GM12878 (cell line): ENCODE results near the gene SLC38A2. TPM values are rescaled to one million over a fixed set of nuclear protein-coding genes. Genes with fewer than 3 reads are reported as not detected.

ENCODE experiments used
- ATAC-seq: fragments of 200-7000 bp; cut with Tn5 transposase; 3 replicates; pipeline ENCODE4 v1.9.1; 2020; ENCODE audit warnings: mild to moderate bottlenecking, moderate library complexity
- BruUV-seq: library from RNA; stranded (reverse); fragments of 400-500 nt; replicated peaks from 2 replicates; lab custom pipeline; 2021; lab: Mats Ljungman, UMichigan
- CTCF ChIA-PET: fragments of 300-600 bp; sonication (Branson Sonifier 250); formaldehyde crosslinking; extraction: SDS; loops from one replicate; lab custom pipeline; 2021; ENCODE audit warnings: inconsistent platforms; lab: Yijun Ruan, JAX
- POLR2A ChIA-PET: fragments of 350-600 bp; formaldehyde crosslinking; extraction: SDS; loops from one replicate; lab custom pipeline; 2021; ENCODE audit warnings: inconsistent platforms; lab: Charles Lee
- RAD21 ChIA-PET: fragments of 300-600 bp; sonication (Branson Sonifier 250); formaldehyde crosslinking; loops from one replicate; lab custom pipeline; 2023; ENCODE audit warnings: antibody characterized with exemption; ENCODE audit not compliant: unreplicated experiment; lab: Charles Lee
- SMC1A ChIA-PET: fragments of 300-600 bp; sonication (Branson Sonifier 250); formaldehyde crosslinking; loops from one replicate; lab custom pipeline; 2023; ENCODE audit not compliant: unreplicated experiment, uncharacterized antibody; lab: Charles Lee
- DNase-seq: peaks from one replicate; pipeline ENCODE4 v3.0.0-alpha.2; 2011; ENCODE audit warnings: low read depth, low spot score
- FAIRE-seq: peaks from 3 replicates; lab custom pipeline; 2011; peaks lifted over from hg19 to GRCh38; lab: Jason Lieb, UNC
- H2AFZ ChIP-seq: 2 replicates; pipeline ENCODE4 v1.6.0; 2011; ENCODE audit warnings: low read depth, low read length, control low read depth; ENCODE audit not compliant: control insufficient read depth
- H3K27ac ChIP-seq: 2 replicates; pipeline ENCODE4 v1.5.1; 2011; ENCODE audit warnings: control low read depth; ENCODE audit not compliant: control insufficient read depth, insufficient read depth
- H3K27me3 ChIP-seq, 2 experiments: replicated peaks in 1 of 2; 2 replicates each; pipeline versions ENCODE4 v1.6.0 to v1.6.1; 2011; ENCODE audit warnings: low read length in 1 of 2; ENCODE audit not compliant: control insufficient read depth in 2 of 2, insufficient read depth in 2 of 2
- H3K36me3 ChIP-seq, 2 experiments: 2 replicates each; pipeline ENCODE4 v1.5.1; 2011; ENCODE audit warnings: low read length in 1 of 2; ENCODE audit not compliant: control insufficient read depth in 2 of 2, insufficient read depth in 2 of 2
- H3K4me1 ChIP-seq: 2 replicates; pipeline ENCODE4 v1.6.1; 2011; ENCODE audit warnings: mild to moderate bottlenecking, low read length, moderate library complexity, mixed read lengths; ENCODE audit not compliant: control insufficient read depth, insufficient read depth
- H3K4me2 ChIP-seq: 2 replicates; pipeline ENCODE4 v1.6.0; 2011; ENCODE audit warnings: control low read depth; ENCODE audit not compliant: control insufficient read depth, insufficient read depth
- H3K4me3 ChIP-seq: fragments of 200-600 bp; sonication (generic); 2 replicates; pipeline ENCODE4 v1.5.1; 2016
- H3K79me2 ChIP-seq: 2 replicates; pipeline ENCODE4 v1.6.0; 2011; ENCODE audit warnings: low read length; ENCODE audit not compliant: control insufficient read depth, insufficient read depth
- H3K9ac ChIP-seq: 2 replicates; pipeline ENCODE4 v1.8.0; 2011; ENCODE audit warnings: low read length, control low read depth, mixed read lengths; ENCODE audit not compliant: control insufficient read depth, insufficient read depth
- H3K9me3 ChIP-seq: replicated peaks from 3 replicates; pipeline ENCODE4 v1.5.1; 2011; ENCODE audit warnings: mild to moderate bottlenecking, low read length; ENCODE audit not compliant: control insufficient read depth, insufficient read depth
- H4K20me1 ChIP-seq: 2 replicates; pipeline ENCODE4 v1.6.0; 2011; ENCODE audit not compliant: control insufficient read depth, insufficient read depth
- KAT2A ChIP-seq: conservative IDR thresholded peaks from 2 replicates; pipeline ENCODE4 v1.6.1; 2011; ENCODE audit warnings: low read depth, low read length; ENCODE audit not compliant: control insufficient read depth
- NR2F1 ChIP-seq: fragments of 450-650 bp; conservative IDR thresholded peaks from 2 replicates; pipeline ENCODE4 v1.6.1; 2017; ENCODE audit warnings: mild to moderate bottlenecking
- PAX5 ChIP-seq: IDR thresholded peaks from 2 replicates; pipeline ENCODE4 v1.6.1; 2011; ENCODE audit warnings: low read depth, low read length, borderline replicate concordance
- RCOR1 ChIP-seq: conservative IDR thresholded peaks from 2 replicates; pipeline ENCODE4 v1.6.1; 2012; ENCODE audit warnings: low read depth, low read length, improper control_type of control experiment
- YY1 ChIP-seq: IDR thresholded peaks from 2 replicates; pipeline ENCODE4 v1.6.1; 2011; ENCODE audit warnings: low read depth, mild to moderate bottlenecking, low read length
- in situ Hi-C: fragments of 300-500 bp; cut with MboI; formaldehyde crosslinking; loops from 9 replicates; pipeline ENCODE4 v1.14.3; 2018; ENCODE audit warnings: mixed read lengths
- intact Hi-C: fragments of 100-400 bp; cut with micrococcal nuclease; formaldehyde crosslinking; loops from one replicate; pipeline ENCODE4 v1.14.2; 2022; ENCODE audit not compliant: unreplicated experiment
- polyA plus RNA-seq, 11 experiments: library from polyadenylated mRNA; depleted of rRNA in 4 of 11; unstranded in 6 of 11; stranded (reverse) in 5 of 11; fragments of >200 nt; fragmentation: Nextera tagmentation in 4 of 11; fragmentation: Illumina TruSeq in 1 of 11; extraction: Ambion mirVana in 4 of 11; extraction: Trizol in 1 of 11; gene quantifications; 1 replicate in 1 of 11; 2 replicates in 10 of 11; pipeline versions ENCODE4 v1.2.1 to v1.2.3, GENCODE V29; 2011 to 2016; ENCODE audit warnings: inconsistent platforms in 2 of 11, missing spikeins in 2 of 11, low read depth in 1 of 11
- total RNA-seq, 4 experiments: library from RNA; depleted of rRNA in 3 of 4; stranded (reverse); fragments of >200 nt in 3 of 4; fragmentation: Illumina TruSeq in 1 of 4; extraction: Trizol in 1 of 4; gene quantifications; 2 replicates each; pipeline versions ENCODE4 v1.2.1 to v1.2.3, GENCODE V29; 2013 to 2021
- TF ChIP-seq, protein P1 (sequence below): fragments of 450-650 bp; IDR thresholded peaks from 2 replicates; pipeline ENCODE4 v1.6.1; 2017; ENCODE audit warnings: antibody characterized with exemption, mild to moderate bottlenecking, moderate library complexity
- TF ChIP-seq, protein P2 (sequence below): fragments of 450-650 bp; IDR thresholded peaks from 2 replicates; pipeline ENCODE4 v1.6.1; 2016; ENCODE audit warnings: mild to moderate bottlenecking, moderate library complexity, borderline replicate concordance
- TF ChIP-seq, protein P3 (sequence below): fragments of 450-650 bp; IDR thresholded peaks from 2 replicates; pipeline ENCODE4 v1.6.1; 2014; ENCODE audit warnings: mild to moderate bottlenecking

SLC38A2 gene
- total and polyA plus RNA-seq, 10 of the 15 experiments (the other 5 are each of a cell fraction or from before 2014, with no cell fraction given): 36.2 to 118 (median 79.8) TPM

DNA sequence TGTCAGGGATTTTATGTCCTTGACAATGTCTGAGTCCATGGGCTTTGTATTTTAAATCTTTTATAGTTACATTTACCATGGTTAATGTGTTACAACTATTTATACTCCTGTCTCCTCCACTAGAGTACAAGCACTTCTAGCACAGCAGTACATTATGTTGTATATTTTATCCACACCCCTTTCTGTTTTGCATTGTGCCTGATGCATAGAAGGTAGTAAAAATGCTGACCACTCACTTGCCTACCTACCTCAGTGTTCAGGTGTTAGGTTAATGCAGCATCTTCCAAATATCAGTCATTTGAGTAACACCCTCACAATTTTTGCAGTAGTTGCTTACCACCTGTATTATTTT, 31.1 kb upstream of the SLC38A2 start:
- ChIA-PET CTCF (interaction anchor here (0.7 to 1.4 kb wide), 4 partner anchors 9 to 113 kb away, joined by 3 to 4 read pairs (median 4); no protein-coding TSS in a partner anchor), RAD21 (interaction anchor here (0.6 to 3.1 kb wide), 4 partner anchors 11 to 70 kb away, joined by 4 to 14 read pairs (median 4); no protein-coding TSS in a partner anchor), POLR2A (interaction anchor here (0.6 to 5.7 kb wide), 7 partner anchors 12 to 67 kb away, joined by 3 to 37 read pairs (median 3); no protein-coding TSS in a partner anchor), SMC1A (interaction anchor here (0.7 to 2.9 kb wide), 15 partner anchors 8 to 258 kb away, joined by 3 to 14 read pairs (median 4); no protein-coding TSS in a partner anchor)
- in situ Hi-C loops: no loop called here
- Histone ChIP-seq H3K36me3 (no peaks in the 10 kb centered on the region), H3K27me3 (no peaks in the 10 kb centered on the region), H4K20me1 (no peaks in the 10 kb centered on the region), H3K27ac (no peak overlapping the region), H2AFZ (no peak overlapping the region), H3K9ac (no peak overlapping the region), H3K4me3 (no peak overlapping the region), H3K4me1 (peaks cover 15% of the 10 kb centered on the region), H3K9me3 (peaks cover 8% of the 10 kb centered on the region), H3K4me2 (peak overlapping the region; percentile 45; the same call in 1 of the 2 replicates), H3K79me2 (no peaks in the 10 kb centered on the region)
- ATAC-seq (peak; percentile 66), DNase-seq (no peak), FAIRE-seq (peak; percentile 65)
- intact Hi-C loops: no loop called here
- no TSS peak for BruUV-seq
- TF ChIP-seq, protein P1, sequence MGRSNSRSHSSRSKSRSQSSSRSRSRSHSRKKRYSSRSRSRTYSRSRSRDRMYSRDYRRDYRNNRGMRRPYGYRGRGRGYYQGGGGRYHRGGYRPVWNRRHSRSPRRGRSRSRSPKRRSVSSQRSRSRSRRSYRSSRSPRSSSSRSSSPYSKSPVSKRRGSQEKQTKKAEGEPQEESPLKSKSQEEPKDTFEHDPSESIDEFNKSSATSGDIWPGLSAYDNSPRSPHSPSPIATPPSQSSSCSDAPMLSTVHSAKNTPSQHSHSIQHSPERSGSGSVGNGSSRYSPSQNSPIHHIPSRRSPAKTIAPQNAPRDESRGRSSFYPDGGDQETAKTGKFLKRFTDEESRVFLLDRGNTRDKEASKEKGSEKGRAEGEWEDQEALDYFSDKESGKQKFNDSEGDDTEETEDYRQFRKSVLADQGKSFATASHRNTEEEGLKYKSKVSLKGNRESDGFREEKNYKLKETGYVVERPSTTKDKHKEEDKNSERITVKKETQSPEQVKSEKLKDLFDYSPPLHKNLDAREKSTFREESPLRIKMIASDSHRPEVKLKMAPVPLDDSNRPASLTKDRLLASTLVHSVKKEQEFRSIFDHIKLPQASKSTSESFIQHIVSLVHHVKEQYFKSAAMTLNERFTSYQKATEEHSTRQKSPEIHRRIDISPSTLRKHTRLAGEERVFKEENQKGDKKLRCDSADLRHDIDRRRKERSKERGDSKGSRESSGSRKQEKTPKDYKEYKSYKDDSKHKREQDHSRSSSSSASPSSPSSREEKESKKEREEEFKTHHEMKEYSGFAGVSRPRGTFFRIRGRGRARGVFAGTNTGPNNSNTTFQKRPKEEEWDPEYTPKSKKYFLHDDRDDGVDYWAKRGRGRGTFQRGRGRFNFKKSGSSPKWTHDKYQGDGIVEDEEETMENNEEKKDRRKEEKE: no peak
- TF ChIP-seq, protein P2, sequence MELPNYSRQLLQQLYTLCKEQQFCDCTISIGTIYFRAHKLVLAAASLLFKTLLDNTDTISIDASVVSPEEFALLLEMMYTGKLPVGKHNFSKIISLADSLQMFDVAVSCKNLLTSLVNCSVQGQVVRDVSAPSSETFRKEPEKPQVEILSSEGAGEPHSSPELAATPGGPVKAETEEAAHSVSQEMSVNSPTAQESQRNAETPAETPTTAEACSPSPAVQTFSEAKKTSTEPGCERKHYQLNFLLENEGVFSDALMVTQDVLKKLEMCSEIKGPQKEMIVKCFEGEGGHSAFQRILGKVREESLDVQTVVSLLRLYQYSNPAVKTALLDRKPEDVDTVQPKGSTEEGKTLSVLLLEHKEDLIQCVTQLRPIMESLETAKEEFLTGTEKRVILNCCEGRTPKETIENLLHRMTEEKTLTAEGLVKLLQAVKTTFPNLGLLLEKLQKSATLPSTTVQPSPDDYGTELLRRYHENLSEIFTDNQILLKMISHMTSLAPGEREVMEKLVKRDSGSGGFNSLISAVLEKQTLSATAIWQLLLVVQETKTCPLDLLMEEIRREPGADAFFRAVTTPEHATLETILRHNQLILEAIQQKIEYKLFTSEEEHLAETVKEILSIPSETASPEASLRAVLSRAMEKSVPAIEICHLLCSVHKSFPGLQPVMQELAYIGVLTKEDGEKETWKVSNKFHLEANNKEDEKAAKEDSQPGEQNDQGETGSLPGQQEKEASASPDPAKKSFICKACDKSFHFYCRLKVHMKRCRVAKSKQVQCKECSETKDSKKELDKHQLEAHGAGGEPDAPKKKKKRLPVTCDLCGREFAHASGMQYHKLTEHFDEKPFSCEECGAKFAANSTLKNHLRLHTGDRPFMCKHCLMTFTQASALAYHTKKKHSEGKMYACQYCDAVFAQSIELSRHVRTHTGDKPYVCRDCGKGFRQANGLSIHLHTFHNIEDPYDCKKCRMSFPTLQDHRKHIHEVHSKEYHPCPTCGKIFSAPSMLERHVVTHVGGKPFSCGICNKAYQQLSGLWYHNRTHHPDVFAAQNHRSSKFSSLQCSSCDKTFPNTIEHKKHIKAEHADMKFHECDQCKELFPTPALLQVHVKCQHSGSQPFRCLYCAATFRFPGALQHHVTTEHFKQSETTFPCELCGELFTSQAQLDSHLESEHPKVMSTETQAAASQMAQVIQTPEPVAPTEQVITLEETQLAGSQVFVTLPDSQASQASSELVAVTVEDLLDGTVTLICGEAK: no peak
- TF ChIP-seq PAX5: no peak
- TF ChIP-seq, protein P3, sequence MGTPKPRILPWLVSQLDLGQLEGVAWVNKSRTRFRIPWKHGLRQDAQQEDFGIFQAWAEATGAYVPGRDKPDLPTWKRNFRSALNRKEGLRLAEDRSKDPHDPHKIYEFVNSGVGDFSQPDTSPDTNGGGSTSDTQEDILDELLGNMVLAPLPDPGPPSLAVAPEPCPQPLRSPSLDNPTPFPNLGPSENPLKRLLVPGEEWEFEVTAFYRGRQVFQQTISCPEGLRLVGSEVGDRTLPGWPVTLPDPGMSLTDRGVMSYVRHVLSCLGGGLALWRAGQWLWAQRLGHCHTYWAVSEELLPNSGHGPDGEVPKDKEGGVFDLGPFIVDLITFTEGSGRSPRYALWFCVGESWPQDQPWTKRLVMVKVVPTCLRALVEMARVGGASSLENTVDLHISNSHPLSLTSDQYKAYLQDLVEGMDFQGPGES: no peak
- no peak for TF ChIP-seq KAT2A
- no peak for TF ChIP-seq YY1
- TF ChIP-seq RCOR1: no peak
- no peak for TF ChIP-seq NR2F1
